DND-41 (cell line): Measurements from ENCODE around the gene MAST4.

Source experiments
- ATAC-seq: fragments of 200-7000 bp; cut with Tn5 transposase; 3 replicates; pipeline ENCODE4 v1.9.1; 2021; ENCODE audit warnings: low read depth; ENCODE audit not compliant: insufficient read depth
- DNase-seq: peaks from one replicate; pipeline ENCODE4 v3.0.0-alpha.2; 2020
- H2AFZ ChIP-seq: 2 replicates; pipeline ENCODE4 v1.6.0; 2012; ENCODE audit warnings: low read depth, low read length
- H3K27ac ChIP-seq: 2 replicates; pipeline ENCODE4 v1.5.1; 2012; ENCODE audit warnings: low read length, inconsistent platforms
- H3K27me3 ChIP-seq: fragments of 200-600 bp; sonication (generic); 2 replicates; pipeline ENCODE4 v1.6.0; 2012; ENCODE audit warnings: low read length, mild to moderate bottlenecking, inconsistent platforms; ENCODE audit not compliant: insufficient read depth, poor library complexity
- H3K36me3 ChIP-seq: 2 replicates; pipeline ENCODE4 v1.5.1; 2012; ENCODE audit warnings: low read length, inconsistent platforms; ENCODE audit not compliant: insufficient read depth
- H3K4me1 ChIP-seq: 2 replicates; pipeline ENCODE4 v1.5.1; 2012; ENCODE audit warnings: mild to moderate bottlenecking, low read length; ENCODE audit not compliant: insufficient read depth
- H3K4me2 ChIP-seq: 2 replicates; pipeline ENCODE4 v1.6.0; 2012; ENCODE audit warnings: mild to moderate bottlenecking, moderate library complexity, low read length, inconsistent platforms; ENCODE audit not compliant: insufficient read depth
- H3K4me3 ChIP-seq, 2 experiments: fragments of 200-600 bp in 1 of 2; shearing (Covaris generic) in 1 of 2; 2 replicates each; pipeline ENCODE4 v1.5.1; 2012 to 2016; ENCODE audit warnings: inconsistent platforms in 2 of 2, low read length in 2 of 2, mild to moderate bottlenecking in 2 of 2, low read depth in 1 of 2, moderate library complexity in 1 of 2
- H3K79me2 ChIP-seq: 2 replicates; pipeline ENCODE4 v1.6.0; 2012; ENCODE audit warnings: low read length, inconsistent platforms; ENCODE audit not compliant: insufficient read depth
- H3K9ac ChIP-seq: 2 replicates; pipeline ENCODE4 v1.6.0; 2012; ENCODE audit warnings: low read depth, mild to moderate bottlenecking, inconsistent platforms, low read length, moderate library complexity
- H3K9me3 ChIP-seq: 2 replicates; pipeline ENCODE4 v1.5.1; 2012; ENCODE audit warnings: low read length, moderate library complexity, mild to moderate bottlenecking, inconsistent platforms; ENCODE audit not compliant: insufficient read depth, severe bottlenecking
- H4K20me1 ChIP-seq: 2 replicates; pipeline ENCODE4 v1.6.0; 2012; ENCODE audit warnings: low read length; ENCODE audit not compliant: insufficient read depth
- EZH2 ChIP-seq: IDR thresholded peaks from 3 replicates; pipeline ENCODE4 v1.6.1; 2012; ENCODE audit warnings: borderline replicate concordance, low read depth, mild to moderate bottlenecking, moderate library complexity, low read length, inconsistent platforms; ENCODE audit not compliant: severe bottlenecking
- TF ChIP-seq, protein P1 (sequence below): IDR thresholded peaks from 2 replicates; pipeline ENCODE4 v1.5.1; 2012; ENCODE audit warnings: borderline replicate concordance, low read length, moderate library complexity, mild to moderate bottlenecking; ENCODE audit not compliant: poor library complexity, severe bottlenecking; ENCODE audit errors: extremely low read depth

The MAST4 gene

DNA sequence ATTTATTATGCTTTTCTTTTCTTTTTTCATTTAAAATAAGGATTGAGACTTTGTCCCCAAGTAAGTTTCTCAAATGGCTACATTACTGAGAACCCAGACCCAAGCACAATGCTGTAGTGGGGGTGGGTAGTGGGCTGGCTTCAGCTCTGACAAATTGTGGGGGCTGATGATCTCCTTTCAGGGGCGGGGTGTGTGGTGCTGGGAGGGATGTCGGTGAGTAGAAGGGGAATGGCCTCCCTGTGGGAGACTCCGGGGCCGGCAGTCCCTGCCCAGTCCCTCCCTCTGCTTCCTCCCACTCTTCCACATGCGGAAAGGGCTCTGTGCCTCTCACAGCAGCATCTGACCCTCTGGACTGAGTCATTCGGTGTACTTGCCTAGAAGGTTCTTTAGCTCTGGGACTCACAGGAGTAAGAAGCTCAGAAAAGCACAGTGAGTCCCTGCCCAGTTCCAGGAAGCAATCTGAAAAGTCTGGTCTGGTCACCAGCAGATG, 586.2 kb downstream of the MAST4 start:
- Histone ChIP-seq H3K79me2 (0 out of 2 replicates have a peak, but pooled peaks cover 3% of the 10 kb centered on the region), H3K4me2 (peak overlapping the region; percentile 59)
- peak; percentile 74 for ATAC-seq

DNA sequence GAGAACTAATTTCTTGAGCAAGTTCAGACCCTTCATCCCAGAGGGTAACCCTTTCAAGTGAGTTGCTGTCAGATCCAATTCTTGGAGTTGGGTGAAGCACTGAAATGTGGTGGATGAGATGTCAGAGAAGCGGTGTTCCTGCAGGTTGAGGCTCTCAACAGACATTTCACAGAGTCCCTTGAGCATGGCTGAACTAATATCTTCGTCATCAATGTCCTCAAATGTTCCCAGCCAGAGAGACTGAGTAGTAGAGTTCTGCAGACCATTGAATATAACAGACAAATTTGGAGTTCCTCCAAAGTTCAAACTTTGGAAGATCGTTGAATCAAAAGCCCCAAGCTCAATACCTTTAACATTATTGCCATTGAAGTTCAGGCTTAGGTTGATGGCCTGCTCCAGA, 587.7 kb downstream of the MAST4 start:
- H3K79me2 ChIP-seq = 0 out of 2 replicates have a peak, but pooled peaks cover 3% of the 10 kb centered on the region
- peak overlapping the region; percentile 59; the same call in 1 of the 2 replicates for H3K4me2 ChIP-seq
- ATAC-seq = no peak
- H2AFZ ChIP-seq = no peak overlapping the region
- H3K36me3 ChIP-seq = no peaks in the 10 kb centered on the region
- H3K9me3 ChIP-seq = no peaks in the 10 kb centered on the region
- no peak for DNase-seq
- no peak for TF ChIP-seq EZH2
- TF ChIP-seq, protein P1, sequence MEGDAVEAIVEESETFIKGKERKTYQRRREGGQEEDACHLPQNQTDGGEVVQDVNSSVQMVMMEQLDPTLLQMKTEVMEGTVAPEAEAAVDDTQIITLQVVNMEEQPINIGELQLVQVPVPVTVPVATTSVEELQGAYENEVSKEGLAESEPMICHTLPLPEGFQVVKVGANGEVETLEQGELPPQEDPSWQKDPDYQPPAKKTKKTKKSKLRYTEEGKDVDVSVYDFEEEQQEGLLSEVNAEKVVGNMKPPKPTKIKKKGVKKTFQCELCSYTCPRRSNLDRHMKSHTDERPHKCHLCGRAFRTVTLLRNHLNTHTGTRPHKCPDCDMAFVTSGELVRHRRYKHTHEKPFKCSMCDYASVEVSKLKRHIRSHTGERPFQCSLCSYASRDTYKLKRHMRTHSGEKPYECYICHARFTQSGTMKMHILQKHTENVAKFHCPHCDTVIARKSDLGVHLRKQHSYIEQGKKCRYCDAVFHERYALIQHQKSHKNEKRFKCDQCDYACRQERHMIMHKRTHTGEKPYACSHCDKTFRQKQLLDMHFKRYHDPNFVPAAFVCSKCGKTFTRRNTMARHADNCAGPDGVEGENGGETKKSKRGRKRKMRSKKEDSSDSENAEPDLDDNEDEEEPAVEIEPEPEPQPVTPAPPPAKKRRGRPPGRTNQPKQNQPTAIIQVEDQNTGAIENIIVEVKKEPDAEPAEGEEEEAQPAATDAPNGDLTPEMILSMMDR = no peak
- H3K9ac ChIP-seq = no peak overlapping the region
- no peak overlapping the region for H3K4me3 ChIP-seq
- H3K4me1 ChIP-seq = peaks cover 80% of the 10 kb centered on the region
- no peaks in the 10 kb centered on the region for H4K20me1 ChIP-seq
- no peaks in the 10 kb centered on the region for H3K27me3 ChIP-seq
- peak overlapping the region; percentile 98 for H3K27ac ChIP-seq

More for the DNA sequence above, 586.2 kb downstream of the MAST4 start:
- Histone ChIP-seq H3K27ac (peak overlapping the region; percentile 98), H3K9ac (peak overlapping the region; percentile 62), H2AFZ (peak overlapping the region; percentile 68), H3K36me3 (0 out of 2 replicates have a peak, but pooled peaks cover 2% of the 10 kb centered on the region), H3K27me3 (no peaks in the 10 kb centered on the region), H4K20me1 (no peaks in the 10 kb centered on the region), H3K4me1 (peaks cover 70% of the 10 kb centered on the region), H3K9me3 (peaks cover 2% of the 10 kb centered on the region), H3K4me3 (peak overlapping the region in 1 of 2 experiments; percentile 48; a peak in 3 of 4 replicates)
- no peak for TF ChIP-seq EZH2
- TF ChIP-seq, protein P1 = no peak
- peak; percentile 83 for DNase-seq

DNA sequence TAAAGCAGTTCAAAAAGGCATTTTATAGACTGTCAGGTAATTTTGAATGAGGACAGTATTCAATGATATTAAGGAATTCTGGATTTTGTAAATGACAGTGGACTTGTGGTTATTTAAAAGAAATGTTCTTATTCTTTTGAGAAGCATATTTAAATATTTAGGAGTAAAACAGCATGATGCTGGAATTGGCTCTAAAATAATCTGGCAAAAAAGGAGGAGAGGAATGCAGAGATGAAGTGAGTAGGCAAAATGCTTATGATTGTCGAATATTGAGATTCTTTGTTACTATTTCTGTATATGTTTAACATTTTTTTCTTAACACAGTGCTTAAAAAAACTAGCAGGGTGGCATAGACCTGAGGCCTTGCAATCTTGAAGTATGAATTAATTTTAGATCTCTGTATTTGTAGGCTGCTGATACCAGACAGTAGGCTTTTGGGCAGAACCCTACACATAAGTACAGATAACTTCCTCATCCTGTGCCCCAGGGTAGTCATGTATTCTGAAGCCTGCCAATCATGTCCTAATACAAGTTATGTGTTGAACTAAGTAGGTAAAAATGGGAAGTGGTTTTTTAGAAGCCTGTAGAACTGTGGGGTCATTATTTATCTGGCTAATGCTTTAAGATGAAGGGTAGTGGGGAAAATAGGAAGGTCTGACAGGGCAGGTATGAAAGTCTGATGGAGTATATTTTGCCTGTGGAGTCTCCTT, 591.0 kb downstream of the MAST4 start:
- Histone ChIP-seq H3K4me3 (no peak overlapping the region), H3K4me2 (no peak overlapping the region), H4K20me1 (no peaks in the 10 kb centered on the region), H3K36me3 (no peaks in the 10 kb centered on the region), H3K27ac (peak overlapping the region; percentile 3), H3K9me3 (no peaks in the 10 kb centered on the region), H3K27me3 (no peaks in the 10 kb centered on the region), H3K79me2 (0 out of 2 replicates have a peak, but pooled peaks cover 3% of the 10 kb centered on the region), H2AFZ (0 out of 2 replicates have a peak overlapping the region, but pooled peaks have one; percentile 28), H3K9ac (no peak overlapping the region), H3K4me1 (peaks cover 50% of the 10 kb centered on the region)
- ATAC-seq = peak; percentile 35; the same call in 1 of the 3 replicates
- no peak for TF ChIP-seq EZH2
- TF ChIP-seq, protein P1 = no peak
- DNase-seq = no peak
